Stimulated activated naive CD4-positive, alpha-beta T cell treated with Interleukin-2 at 50 U/mL for 16 hours (primary cell): ENCODE measurements around the gene SIRT6.
"Not testable (repeated sequence)": the region's sequence is repeated elsewhere in the genome, so short reads cannot be mapped to it uniquely, and the experiment has no call there.

ENCODE experiments used
- DNase-seq: peaks from one replicate; lab custom pipeline; 2025; lab: John Stamatoyannopoulos, UW

SIRT6 gene

DNA sequence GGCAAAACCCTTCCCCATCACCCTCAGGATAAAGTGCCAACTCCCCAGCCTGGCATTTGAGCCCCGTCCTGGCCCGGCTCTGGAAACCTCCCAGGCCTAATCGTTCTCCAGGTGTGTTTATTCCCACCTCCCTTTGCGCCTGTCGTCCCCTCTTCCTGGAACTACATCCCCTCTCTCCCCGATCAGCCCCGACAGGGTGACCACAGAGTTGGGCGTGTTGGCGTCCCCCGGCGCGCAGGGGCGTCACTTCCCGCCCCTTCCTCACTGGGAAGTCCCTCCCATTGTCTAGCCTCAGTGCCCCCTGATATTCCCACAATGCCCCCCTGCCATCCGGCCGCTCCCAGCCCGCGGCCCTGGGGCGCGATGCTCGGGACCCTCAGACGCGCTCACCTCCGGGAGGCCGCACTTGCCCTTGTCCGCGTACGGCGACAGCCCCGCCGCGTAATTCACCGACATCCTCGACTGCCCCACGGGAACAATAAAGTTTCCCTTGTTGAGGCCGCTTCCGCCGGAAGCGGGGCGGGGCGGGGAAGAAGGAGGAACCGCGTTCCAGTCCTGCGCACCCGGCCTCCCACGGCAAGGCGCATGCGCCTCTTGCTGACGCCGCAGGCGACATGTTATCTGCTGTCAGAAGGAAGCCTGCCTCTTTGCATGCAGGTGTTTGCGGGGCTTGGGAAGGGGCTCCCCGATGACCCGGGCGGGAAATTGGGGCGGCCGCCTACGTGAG lies at the start of gene SIRT6, which contains the start of gene ANKRD24:
Gene SIRT6 (minus strand): TSS at position 480 of the 727 bp plus-strand sequence. CDS start 24 bp downstream, at position 456.
Gene ANKRD24 (plus strand): TSS at position 606 of the 727 bp plus-strand sequence. CDS start 3,737 bp downstream, outside the sequence.
- peak; percentile 93 for DNase-seq

DNA sequence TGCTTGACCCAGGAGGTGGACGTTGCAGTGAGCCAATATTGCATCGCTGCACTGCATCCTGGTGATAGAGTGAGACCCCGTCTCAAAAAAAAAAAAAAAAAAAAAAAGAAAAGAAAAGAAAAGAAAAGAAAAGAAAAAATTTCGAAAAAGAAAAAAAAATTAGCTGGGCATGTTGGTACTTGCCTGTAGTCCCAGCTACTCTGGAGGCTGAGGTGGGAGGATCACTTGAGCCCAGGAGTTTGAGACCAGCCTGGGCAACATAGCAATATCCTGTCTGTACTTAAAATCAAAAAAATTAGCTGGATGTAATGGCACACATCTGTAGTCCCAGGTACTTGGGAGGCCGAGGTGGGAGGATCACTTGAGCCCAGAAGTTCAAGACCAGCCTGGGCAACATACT lies 49.8 kb upstream of the SIRT6 start:
- DNase-seq = not testable (repeated sequence)

DNA sequence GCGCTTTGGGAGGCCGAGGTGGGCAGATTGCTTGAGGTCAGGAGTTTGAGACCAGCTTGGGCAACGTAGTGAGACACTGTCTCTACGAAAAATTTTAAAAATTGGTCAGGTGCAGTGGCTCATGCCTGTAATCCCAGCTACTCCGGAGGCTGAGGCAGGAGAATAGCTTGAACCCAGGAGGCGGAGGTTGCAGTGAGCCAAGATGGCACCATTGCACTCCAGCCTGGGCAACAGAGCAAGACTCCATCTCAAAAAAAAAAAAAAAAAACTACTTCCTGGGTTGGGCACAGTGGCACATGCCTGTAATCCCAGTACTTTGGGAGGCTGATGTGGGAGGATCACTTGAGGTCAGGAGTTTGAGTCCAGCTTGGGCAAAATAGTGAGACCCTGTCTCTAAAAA lies 49.2 kb upstream of the SIRT6 start:
- DNase-seq = not testable (repeated sequence)

DNA sequence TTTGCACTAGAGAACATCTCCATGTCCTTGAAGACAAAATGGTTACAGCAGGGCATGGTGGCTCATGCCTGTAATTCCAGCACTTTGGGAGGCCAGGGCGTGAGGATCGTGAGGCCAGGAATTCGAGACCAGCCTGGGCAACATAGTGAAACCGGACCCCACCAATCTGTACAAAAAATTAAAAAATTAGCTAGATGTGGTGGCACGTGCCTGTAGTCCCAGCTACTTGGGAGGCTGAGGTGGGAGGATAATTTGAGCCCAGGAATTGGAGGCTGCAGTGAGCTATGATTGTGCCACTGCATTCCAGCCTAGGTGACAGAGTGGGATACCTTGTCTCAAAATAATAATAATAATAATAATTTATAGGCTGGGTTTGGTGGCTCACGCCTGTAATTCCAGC lies 47.9 kb upstream of the SIRT6 start:
- not testable (repeated sequence) for DNase-seq

DNA sequence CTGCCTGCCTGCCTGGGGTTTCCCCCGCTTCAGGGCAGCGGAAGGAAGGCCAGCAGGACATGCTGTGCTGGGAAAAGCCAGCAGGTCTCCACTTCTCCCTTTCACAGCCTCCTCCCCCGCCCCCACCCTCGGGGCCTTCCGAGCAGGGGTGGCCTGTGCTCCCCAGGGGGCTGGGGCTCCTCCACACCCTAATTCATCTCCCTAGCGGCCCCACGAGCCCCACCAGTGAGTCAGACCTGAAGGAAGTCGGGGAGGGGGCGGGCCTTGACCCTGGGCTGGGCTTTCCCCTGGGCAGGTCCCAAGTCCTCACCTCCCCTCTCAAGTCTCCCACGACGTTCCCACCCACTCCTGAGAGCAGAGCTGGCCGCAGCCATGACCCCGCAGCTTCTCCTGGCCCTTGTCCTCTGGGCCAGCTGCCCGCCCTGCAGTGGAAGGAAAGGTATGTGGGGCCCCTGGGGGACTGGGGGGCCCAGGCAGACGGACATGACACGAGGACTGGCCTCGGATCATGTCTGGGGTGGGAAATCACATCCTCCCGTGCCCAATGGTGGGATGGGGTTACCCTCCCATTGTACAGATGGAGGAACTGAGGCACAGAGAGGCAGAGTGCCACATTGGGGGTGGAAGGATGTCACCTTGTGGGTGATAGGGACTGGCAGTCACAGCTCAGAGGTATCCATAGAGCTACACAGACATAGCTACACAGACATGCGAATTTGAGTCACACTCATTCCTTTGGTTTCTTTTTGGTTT lies 47.0 kb upstream of the SIRT6 start, which contains the start of gene EBI3:
Gene EBI3 (plus strand): TSS at position 345 of the 753 bp plus-strand sequence. CDS start 28 bp downstream, at position 373.
- DNase-seq = peak; percentile 44

DNA sequence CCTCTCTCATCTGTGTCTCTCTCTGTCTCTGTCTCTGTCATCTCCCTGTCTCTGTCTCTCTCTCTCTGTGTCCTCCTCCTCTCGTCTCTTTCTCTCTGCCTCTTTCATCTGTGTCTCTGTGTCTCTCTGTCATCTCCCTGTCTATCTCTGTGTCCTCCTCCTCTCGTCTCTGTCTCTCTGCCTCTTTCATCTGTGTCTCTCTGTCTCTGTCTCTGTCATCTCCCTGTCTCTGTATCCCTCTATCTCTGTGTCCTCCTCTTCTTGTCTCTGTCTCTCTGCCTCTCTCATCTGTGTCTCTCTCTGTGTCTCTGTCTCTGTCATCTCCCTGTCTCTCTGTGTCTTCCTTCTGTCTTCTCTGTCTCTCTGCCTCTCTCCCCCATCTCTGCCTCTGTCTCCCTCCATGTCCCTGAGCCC lies 46.4 kb upstream of the SIRT6 start:
- no peak for DNase-seq

DNA sequence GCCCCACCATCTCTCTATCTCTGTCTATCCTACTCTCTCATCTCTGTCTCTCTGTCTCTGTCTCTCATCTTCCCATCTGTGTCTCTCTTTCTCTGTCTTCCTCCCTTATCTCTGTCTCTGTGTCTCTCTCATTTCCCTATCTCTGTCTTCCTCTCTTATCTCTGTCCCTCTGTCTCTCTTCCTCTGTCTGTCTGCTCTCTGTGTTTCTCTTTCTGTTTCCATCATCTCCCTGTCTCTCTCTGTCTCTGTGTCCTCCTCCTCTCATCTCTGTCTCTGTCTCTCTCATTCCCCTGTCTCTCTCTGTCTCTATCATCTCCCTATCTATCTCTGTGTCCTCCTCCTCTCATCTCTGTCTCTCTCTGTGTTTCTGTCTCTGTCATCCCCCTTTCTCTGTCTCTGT lies 45.4 kb upstream of the SIRT6 start:
- DNase-seq = no peak

DNA sequence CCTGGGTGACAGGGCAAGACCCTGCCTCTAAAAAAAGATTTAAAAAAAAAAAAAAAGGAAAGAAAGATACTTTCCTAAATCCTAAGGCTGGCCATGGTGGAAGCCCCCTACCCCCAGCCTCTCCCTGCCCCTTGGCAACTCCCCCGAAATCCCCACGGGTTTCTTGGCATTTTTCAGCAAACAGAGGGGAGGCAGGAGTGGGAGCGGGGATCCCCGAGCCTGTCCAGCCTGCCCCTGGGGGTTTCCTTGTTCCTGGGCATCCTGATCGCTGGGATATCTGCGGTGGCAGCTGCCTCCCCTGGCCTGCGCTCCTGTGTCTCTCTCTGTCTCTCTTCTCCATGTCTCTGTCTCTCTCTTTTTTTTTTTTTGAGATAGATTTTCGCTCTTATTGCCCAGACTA lies 43.5 kb upstream of the SIRT6 start:
- no peak for DNase-seq

DNA sequence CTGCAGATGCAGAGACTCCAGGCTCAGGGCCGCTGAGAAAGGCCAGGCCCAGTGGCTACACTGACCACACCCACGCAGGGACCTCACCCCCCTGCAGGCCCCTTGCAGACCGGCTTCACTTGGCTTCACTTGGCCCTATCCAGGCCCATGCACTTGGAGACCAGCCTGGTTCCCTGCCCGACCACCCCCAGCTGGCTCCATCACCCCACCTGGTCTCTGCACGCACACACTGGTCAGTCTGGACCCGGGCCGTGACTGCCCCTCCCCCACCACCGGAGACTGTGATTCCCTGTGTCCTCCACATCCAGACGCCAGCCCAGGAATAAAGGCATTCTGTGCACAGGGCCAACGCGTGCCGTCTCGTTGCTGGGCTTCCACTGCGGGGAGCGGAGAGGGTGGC lies 42.1 kb upstream of the SIRT6 start:
- no peak for DNase-seq

DNA sequence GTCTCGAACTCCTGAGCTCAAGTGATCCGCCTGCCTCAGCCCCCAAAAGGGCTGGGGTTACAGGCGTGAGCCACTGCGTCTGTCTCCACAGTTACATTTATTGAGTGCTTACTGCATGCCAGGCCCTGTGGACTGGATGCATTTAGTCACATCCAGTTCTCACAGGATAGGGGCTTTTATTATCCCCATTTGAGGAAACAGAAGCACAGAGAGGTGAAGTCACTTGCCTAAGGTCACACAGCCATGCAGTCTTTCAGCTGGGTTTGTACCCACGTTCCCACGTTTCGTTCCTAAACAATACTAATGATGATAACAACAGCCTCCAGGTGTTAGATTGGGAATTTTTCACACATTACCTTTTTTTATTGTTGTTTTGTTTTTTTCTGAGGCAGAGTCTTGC lies 37.8 kb upstream of the SIRT6 start:
- DNase-seq = no peak

DNA sequence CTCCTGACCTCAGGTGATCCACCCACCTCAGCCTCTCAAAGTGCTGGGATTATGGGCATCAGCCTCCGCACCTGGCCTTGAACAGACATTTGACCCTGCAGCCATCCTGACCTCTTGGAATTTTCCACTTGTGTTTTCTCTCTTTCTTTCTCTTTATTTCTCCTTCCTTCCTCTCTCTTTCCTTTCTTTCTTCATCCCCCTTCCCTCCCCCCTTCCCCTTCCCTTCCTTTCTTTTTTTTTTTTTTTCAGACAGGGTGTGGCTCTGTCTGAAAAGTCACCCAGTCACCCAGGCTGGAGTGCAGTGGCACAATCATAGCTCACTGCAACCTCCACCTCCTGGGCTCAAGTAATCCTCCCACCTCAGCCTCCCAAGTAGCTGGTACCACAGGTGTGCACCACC lies 36.2 kb upstream of the SIRT6 start:
- not testable (repeated sequence) for DNase-seq

DNA sequence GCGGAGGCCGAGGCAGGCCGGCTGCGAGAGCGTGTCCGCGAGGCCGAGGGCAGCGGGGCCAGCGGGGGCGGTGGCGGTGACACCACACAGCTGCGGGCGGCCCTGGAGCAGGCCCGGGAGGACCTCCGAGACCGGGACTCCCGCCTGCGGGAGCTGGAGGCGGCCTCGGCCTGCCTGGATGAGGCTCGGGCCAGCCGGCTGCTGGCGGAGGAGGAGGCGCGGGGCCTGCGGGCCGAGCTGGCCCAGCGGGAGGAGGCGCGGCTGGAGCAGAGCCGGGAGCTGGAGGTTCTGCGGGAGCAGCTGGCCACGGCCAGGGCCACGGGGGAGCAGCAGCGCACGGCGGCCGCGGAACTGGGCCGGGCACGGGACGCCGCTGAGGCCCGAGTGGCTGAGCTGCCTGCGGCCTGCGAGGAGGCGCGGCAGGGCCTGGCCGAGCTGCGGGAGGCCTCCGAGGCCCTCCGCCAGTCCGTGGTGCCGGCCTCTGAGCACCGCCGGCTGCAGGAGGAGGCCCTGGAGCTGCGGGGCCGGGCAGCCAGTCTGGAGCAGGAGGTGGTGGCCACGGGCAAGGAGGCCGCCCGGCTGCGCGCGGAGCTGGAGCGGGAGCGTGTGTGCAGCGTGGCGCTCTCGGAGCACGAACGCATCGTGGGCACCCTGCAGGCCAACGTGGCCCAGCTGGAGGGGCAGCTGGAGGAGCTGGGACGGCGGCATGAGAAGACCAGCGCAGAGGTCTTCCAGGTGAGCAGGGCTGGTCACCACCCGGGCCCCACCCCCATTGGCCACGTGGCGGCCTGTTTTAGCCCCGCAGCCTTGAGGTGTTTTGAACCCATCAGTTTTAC lies 35.3 kb upstream of the SIRT6 start:
- no peak for DNase-seq

DNA sequence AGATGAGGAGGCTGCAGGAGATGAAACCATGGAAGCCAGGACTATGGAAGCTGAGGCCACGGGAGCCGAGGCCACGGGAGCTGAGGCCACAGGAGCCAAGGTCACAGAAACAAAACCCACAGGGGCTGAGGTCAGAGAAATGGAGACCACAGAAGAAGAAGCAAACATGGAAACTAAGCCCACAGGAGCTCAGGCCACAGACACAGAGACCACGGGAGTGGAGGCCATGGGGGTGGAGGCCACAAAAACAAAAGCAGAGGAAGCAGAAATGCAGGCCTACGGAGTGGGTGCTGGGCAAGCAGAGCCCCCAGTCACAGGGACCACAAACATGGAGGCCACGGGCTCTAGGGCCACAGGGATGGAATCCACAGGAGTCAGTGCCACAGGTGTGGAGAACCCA lies 34.5 kb upstream of the SIRT6 start:
- DNase-seq = no peak

DNA sequence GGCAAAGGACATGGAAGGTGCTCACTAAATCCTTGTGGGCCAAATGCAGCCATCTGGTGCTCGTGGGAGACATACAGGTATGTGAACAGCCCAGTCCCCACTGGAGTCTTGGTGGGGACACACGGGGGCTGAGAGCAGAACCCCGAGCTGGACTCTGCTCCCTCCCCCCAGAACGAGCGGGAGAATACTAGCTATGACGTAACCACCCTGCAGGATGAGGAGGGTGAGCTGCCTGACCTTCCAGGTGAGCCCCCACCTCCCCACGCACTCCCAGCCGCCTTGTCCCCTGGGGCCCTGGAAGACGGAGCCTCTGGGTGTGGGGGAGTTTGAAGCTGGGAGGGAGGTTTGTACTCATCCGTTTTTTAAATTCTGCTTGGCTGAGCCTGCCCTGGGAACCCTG lies 33.4 kb upstream of the SIRT6 start:
- DNase-seq = no peak

DNA sequence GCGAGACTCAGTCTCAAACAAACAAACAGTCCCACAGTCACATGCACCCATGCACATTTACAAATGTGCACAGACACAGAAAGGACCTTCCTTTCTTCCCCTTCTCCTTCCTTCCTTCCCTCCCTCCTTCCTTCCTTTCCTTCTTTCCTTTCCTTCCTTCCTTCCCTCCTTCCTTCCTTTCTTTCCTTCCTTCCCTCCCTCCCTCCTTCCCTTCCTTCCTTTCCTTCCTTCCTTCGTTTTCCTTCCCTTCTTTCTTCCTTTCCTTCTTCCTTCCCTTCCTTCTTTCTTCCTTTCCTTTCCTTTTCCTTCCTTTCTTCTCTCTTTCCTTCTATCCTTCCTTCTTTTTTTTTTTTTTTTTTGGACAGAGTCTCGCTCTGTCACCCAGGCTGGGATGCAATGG lies 30.8 kb upstream of the SIRT6 start:
- DNase-seq = no peak

DNA sequence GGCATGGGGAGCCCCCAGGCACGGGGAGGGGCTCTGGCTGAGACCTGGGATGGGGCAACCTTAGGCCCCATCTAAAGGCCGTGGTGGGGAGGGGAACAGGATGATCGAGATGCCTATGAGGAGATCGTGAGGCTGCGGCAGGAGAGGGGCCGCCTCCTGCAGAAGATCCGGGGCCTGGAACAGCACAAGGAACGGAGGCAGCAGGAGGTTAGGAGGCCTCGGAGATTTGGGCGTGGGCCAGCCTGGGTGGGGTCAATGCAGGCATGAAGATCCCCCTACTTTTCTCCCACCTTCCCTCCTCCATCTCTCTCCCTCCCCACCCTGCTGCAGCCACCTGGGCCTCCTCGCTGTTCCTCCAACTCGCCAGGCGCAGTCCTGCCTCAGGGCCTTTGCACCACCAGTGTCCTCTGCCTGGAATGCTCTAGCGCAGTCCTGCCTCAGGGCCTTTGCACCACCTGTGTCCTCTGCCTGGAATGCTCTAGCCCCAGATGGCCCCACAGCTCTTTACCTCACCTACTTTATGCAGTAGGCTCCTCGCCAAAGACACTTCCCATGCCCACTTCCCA lies 27.9 kb upstream of the SIRT6 start:
- DNase-seq = no peak

DNA sequence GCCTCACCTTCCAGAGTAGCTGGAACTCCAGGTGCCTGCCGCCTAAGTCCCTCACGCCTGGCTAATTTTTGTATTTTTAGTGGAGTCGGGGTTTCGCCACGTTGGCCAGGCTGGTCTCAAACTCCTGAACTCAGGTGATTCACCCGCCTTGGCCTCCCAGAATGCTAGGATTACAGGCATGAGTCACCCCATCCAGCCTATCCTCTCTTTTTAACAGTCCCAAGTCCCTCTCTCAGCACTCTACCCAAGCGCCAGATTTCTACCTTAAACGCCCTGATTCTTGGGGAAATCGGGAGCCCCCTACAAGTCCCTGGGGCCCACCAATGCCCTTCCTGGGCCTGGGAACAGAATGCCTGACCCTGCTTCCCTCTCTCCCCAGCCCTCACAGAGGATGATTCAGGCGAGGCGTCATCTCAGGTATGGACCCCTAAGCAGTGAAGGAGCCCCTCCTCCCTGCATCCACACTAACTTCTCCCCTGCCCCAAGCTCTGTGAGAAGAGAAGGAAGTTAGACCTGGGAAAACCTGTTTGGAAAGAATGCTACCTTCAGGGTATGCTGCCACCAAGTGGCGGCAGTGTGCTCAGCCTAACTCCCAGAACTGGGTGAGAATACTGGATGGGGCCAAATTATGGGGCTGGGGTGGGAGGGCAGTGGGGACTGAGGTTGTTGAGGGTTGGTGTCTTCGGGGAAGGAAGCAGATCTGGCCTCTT lies 26.2 kb upstream of the SIRT6 start:
- no peak for DNase-seq

DNA sequence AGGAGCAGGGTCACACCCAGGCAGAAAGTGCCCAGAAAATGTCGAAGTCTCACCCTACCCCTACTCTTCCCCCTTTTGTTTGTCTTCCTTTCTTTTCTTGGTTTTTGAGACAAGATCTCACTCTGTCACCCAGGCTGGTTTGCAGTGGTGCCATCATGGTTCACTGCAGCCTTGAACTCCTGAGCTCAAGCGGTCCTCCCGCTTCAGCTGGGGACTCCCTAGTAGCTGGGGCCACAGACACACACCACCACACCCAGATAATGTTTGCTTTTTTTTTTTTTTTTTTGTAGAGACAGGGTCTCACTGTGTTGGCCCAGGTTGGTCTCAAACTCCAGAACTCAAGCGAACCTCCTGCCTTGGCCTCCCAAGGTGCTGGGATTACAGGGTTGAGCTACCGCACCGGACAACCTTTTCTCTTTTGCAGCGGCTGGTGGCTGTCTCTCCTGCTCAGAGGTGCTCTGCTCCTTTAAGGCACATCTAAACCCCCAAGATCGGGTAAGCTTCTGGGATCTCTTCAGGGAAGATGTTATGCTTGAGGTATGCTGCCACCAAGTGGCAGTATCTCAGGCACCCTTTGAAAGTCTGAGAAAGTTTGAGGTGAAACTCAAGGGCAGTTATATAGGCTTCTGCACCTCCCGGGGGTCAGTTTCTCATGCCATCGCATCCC lies 24.6 kb upstream of the SIRT6 start:
- no peak for DNase-seq

DNA sequence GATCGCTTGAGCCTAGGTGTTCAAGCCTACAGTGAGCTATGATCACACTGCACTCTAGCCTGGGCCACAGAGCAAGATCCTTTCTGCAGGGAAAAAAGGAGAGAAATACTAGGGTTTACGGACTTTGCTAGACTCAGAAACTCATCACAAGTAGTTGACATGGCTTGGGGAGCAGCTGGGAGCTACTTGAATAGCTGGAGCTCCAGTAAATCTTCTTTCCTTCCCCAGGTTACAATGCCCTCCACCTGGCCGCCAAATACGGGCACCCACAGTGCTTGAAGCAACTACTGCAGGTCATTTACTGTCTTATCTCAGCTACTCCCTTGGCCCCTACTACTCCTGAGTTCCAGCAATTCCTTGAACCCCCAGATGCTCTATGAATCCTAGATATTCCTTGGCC lies 19.4 kb upstream of the SIRT6 start:
- DNase-seq = no peak

DNA sequence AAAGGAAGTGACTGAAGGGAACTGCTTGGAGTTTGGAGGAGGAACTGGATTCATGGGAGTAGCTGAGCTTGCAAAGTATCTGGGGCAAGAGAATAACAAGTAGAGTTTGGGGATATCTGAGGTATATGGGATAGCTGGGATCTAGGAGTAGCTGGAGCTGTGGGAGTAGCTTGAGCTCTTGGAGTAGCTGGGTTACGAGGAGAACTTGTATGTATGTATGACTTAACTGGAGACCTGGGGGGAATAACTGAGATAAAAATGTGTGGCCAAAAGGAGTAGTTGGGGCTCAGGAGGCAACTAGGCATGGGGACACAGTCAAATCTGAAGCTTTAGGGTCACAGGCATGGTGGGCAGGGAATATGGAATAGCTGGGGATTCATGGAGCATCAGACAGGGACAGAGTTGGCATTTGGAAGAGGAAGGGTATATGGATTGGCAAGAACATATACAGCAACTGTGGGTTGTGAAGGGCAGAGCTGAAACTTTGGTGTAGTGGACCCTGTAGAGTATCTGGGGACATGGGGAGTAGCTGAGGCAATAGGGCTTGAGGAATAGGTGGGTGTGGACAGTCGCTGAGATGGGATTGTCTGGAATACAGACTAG lies 18.7 kb upstream of the SIRT6 start:
- DNase-seq = no peak
